ENCODE data around the gene DNAH2.
"Not testable (repeated sequence)": the region's sequence is repeated elsewhere in the genome, so short reads cannot be mapped to it uniquely, and the experiment has no call there.

Gene DNAH2

GRCh38 chr17:7781429-7781828 lies 63.9 kb downstream of the DNAH2 start:
- no peak for DNase-seq

DNA sequence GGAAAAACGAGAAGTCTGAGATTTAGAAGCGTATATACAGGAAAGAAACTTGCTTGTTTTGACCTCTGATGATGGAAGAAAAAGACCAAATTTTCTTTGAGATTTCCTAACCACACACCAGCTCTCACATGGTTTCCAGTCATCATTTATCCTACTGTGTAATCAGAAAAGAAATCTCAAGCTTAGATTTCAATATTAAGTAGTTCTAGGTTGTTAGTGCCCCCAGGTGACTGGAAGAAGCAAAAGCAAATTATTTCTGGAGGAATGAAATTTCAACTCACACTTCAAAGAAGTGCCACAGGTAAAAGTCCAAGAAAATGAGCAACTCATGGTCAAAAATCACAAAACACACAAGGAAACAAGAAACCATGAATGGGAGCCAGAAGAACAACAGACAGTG lies 64.7 kb downstream of the DNAH2 start:
- no peak for DNase-seq

- no peak for DNase-seq
Measured at GRCh38 chr17:7786866-7787265, 69.3 kb downstream of the DNAH2 start.

GRCh38 chr17:7789131-7789530 lies 71.6 kb downstream of the DNAH2 start:
- no peak for DNase-seq

- DNase-seq: no peak
Measured at GRCh38 chr17:7790150-7790549, 72.6 kb downstream of the DNAH2 start.

- no peak for DNase-seq
Measured at GRCh38 chr17:7792611-7793010, 75.1 kb downstream of the DNAH2 start.

GRCh38 chr17:7794075-7794663 lies 76.6 kb downstream of the DNAH2 start:
- no peak for DNase-seq

DNA sequence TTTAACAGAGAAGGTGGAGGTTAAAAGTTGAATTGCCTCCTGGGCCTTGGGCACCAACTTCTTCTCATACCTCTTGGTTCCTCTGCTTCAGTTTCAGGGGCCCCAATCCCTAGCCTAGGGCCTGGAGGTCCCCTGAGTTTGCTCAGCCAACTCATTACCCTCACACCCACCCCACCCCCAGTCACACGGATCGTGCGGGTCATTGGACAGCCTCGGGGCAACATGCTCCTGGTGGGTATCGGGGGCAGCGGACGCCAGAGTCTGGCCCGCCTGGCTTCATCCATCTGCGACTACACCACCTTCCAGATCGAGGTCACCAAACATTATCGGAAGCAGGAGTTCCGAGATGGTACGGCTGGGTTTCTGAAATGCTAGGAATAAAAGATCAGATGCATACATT lies 80.4 kb downstream of the DNAH2 start:
- no peak for DNase-seq

- no peak for DNase-seq
Measured at GRCh38 chr17:7798839-7799238, 81.3 kb downstream of the DNAH2 start.

DNA sequence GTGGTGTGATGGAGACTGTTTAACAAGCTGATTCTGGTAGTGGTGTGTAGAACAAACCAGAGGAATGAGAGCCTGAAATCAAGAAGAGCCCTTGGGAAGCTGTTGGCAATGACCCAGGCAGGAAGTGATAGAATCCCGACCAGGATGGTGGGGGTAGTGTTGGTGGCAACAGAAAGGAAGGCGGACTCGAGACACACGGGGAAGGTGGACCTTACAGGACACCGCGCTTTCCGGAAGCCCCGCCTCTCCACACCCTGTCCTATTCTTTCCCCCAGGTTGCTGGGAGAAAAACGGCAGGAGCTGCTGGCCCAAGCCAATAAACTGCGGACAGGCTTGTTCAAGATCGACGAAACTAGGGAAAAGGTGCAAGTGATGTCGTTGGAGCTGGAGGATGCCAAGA lies 86.4 kb downstream of the DNAH2 start:
- DNase-seq: no peak

GRCh38 chr17:7806587-7806986 lies 89.0 kb downstream of the DNAH2 start:
- DNase-seq: no peak

- DNase-seq: no peak
Measured at GRCh38 chr17:7807206-7807605, 89.7 kb downstream of the DNAH2 start.

- no peak for DNase-seq
Measured at GRCh38 chr17:7809086-7809790, 91.7 kb downstream of the DNAH2 start.

DNA sequence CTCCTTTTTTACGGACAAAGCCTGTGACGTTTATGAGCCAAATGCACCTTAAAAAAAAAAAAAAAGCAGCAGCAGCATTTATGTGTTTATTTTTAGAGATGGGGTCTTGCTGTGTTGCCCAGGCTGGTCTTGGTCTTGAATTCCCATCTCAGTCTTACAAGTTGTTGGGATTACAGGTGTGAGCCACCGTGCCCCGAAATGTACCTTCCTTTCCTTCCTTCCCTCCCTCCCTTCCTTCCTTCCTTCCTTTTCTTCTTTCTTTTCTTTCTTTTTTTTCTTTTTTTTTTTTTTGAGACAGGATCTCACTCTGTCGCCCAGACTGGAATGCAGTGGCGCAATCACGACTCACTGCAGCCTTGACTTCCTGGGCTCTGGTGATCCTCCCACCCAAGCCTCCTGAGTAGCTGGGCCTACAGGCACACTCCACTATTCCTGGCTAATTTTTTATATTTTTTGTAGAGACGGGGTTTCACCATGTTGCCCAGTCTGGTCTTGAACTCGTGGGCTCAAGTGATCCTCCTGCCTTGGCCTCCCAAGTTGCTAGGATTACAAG lies 92.3 kb downstream of the DNAH2 start:
- not testable (repeated sequence) for DNase-seq

GRCh38 chr17:7811251-7811650 lies 93.7 kb downstream of the DNAH2 start:
- DNase-seq: no peak

DNA sequence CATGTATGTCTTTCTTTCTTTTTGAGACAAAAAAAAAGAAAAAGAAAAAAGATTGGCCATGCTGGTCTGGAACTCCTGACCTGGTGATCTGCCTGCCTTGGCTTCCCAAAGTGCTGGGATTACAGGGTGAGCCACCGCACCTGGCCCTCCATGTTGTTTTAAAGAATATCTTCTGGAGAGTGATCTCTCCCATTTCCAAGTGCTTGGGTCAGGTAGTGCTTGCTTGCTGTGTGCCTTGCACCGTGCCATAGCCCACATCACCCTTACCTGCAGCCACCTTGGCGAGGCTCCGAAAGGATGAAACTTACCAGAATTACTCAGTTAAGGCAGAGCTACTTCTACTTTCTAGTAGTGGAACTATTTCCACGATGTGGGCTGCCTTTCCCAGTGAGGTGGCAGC lies 97.4 kb downstream of the DNAH2 start:
- DNase-seq: no peak

DNA sequence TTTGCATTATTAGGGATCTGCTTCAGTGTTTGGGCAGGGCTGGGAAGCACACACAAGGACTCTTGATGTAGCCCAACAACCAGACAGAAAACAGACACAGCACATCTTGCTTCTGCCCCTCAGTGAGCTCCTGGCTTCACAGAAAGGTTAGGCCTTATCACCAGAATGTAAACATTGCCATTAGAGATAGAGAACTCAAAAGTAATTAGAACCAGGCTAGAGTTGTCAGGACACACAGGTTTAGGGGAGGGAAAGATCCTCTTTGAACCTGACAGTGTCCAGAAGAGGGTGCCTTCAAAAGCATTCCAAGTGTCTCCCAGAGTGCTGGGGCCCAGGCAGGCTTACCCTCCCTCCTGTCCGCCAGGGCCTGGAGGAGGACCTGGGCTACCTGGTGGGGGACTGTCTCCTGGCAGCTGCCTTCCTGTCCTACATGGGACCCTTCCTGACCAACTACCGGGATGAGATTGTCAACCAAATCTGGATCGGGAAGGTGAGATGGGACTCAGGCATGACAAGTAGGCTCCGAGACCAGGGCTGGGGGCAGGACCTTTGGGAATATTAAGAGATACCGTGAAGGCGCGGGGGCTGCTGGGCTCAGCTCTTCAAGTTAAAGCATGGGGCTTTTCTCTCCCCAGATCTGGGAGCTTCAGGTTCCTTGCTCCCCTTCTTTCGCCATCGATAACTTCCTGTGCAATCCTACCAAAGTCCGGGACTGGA lies 99.5 kb downstream of the DNAH2 start:
- DNase-seq: no peak

DNA sequence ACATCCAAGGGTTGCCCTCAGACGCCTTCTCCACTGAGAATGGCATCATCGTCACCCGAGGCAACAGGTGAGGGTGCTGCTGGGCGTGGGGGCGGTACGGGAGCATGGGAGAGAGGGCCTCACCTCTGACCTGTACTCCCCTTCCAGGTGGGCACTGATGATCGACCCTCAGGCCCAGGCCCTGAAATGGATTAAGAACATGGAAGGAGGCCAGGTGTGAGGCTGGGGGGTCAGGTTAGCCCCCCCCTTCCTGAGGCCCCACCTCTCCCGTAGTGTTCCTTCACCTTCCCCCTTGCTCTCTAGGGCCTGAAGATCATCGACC lies 100.1 kb downstream of the DNAH2 start:
- no peak for DNase-seq

- DNase-seq: no peak
Measured at GRCh38 chr17:7818026-7818425, 100.5 kb downstream of the DNAH2 start.

DNA sequence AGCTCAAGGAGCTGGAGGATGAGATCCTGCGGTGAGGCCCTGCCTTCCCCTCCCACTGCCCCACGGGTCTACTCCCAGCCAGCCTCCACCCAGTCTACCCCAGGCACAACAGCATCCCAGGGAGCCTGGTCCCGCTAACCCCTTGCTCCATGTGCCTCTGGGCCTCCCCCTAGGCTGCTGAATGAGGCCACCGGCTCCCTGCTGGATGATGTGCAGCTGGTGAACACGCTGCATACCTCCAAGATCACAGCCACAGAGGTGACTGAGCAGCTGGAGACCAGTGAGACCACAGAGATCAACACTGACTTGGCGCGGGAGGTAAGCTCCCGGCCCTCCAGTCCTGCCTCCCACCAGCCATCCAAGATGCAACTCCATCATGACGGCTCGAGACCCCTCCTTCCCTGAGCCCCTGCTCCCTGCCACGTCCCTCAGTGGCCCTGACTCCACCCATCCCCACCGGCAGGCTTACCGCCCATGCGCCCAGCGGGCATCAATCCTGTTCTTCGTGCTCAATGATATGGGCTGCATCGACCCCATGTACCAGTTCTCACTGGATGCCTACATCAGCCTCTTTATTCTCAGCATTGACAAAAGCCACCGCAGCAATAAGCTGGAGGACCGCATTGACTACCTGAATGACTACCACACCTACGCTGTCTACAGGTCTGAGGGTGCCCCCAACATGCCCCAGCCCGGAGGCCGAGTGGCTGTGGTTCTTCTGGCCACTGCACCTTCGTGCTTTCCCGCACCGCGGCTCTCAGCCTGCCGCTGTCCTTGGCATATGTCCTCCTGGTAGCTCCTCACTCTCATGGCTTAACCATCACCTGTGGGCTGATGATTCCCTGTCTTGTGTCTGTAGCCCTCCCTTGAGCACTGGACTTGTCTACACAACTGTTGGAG lies 101.5 kb downstream of the DNAH2 start:
- no peak for DNase-seq

DNA sequence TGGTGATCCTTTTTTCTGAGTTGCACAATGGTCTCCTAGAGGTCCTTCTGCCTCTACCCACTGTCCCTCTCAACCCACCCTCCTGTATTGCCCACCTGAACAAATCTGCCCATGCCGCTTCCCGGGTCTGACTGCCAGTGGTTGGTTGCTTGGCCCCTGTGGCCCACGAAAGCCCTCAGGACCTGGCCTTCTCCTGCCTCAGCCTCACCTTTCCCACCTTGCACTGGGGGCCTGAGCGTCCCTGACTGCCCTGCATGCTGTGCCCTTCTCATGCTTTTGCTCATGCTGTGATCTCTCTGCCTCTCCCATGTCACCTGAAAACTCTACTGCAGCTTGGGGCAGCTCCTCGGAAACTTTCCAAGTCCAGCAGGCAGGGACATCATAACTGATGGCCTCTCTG lies 102.7 kb downstream of the DNAH2 start:
- no peak for DNase-seq

DNA sequence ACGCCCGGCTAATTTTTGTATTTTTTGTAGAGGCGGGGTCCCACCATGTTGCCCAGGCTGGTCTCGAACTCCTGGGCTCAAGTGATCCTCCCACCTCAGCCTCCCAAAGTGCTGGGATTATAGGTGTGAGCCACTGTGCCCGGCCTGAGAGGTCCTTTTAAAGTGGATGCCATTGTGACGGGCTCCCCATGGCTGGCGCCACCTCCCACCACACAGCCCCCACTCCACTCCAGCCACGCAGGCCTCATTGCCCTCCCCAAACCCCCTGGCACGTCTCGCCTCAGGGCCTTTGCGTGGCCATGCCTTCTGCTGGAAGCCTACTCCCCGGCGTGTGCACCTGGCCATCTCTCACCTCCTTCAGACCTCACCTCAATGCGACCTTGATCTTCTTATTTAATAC lies 104.6 kb downstream of the DNAH2 start:
- DNase-seq: no peak

GRCh38 chr17:7823581-7824001 lies 106.0 kb downstream of the DNAH2 start:
- no peak for DNase-seq
